IPS-15b (cell line): ENCODE data around the gene ZBED4.

Experiments used
- H3K27me3 ChIP-seq: one replicate; pipeline ENCODE4 v1.6.1; 2013; ENCODE audit warnings: low read length; ENCODE audit not compliant: control insufficient read depth, insufficient read depth
- H3K36me3 ChIP-seq: one replicate; pipeline ENCODE4 v1.6.1; 2013; ENCODE audit warnings: low read length; ENCODE audit not compliant: control insufficient read depth, insufficient read depth
- H3K4me1 ChIP-seq: one replicate; pipeline ENCODE4 v1.6.1; 2013; ENCODE audit warnings: mild to moderate bottlenecking, low read length; ENCODE audit not compliant: control insufficient read depth, insufficient read depth
- H3K4me3 ChIP-seq: one replicate; pipeline ENCODE4 v1.5.1; 2013; ENCODE audit warnings: low read depth, low read length
- H3K9ac ChIP-seq: one replicate; pipeline ENCODE4 v1.6.1; 2013; ENCODE audit warnings: low read depth, mild to moderate bottlenecking, low read length
- H3K9me3 ChIP-seq: one replicate; pipeline ENCODE4 v1.6.1; 2013; ENCODE audit warnings: mild to moderate bottlenecking, low read length; ENCODE audit not compliant: control insufficient read depth, insufficient read depth

ZBED4 gene

DNA sequence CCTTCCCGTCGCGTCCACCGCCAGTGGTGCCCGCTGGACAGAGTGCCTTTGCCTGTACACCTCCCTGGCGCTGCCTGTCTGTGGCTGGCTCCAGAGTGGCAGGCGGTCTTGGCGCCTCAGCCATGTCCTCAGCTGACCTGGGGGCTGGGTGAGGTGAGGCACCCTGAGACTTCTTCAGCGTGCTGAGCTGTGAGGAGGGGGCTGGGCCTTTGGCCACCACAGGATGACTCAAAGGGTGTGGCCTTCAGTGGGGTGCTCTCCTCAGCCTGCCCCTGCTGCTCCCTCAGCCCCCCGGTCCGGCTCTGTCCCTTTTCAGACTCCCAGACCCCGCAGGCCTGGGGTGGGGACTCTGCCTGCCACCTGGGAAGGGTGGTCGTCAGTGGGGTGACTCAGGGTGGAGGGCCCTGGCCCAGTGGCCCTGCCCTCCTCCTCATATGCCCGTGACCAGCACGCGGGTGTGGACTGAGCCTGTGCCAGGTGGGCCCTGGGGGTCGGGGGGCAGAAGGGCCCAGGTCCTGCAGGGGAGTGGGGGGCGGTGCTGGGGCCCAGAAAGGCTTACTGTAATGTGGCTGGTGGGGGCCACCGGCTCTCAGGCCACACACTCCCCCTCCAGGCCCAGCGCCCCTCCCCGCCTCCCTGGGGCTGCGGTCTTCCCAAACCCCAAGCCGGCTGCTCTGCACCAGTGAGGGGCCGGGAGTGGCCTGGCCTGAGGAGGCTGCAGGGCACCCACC lies 80.7 kb downstream of the ZBED4 start:
- H3K9ac ChIP-seq, result peak overlapping the region; percentile 70
- H3K4me1 ChIP-seq, result peaks cover 4% of the 10 kb centered on the region
- no peaks in the 10 kb centered on the region for H3K36me3 ChIP-seq
- peak overlapping the region; percentile 32 for H3K4me3 ChIP-seq
- peaks cover 12% of the 10 kb centered on the region for H3K27me3 ChIP-seq
- H3K9me3 ChIP-seq, result no peaks in the 10 kb centered on the region

GRCh38 chr22:49934891-49935557 lies 81.4 kb downstream of the ZBED4 start:
- Histone ChIP-seq H3K9ac (peak overlapping the region; percentile 70), H3K4me3 (peak overlapping the region; percentile 32), H3K4me1 (peaks cover 2% of the 10 kb centered on the region), H3K27me3 (peaks cover 8% of the 10 kb centered on the region), H3K36me3 (no peaks in the 10 kb centered on the region), H3K9me3 (no peaks in the 10 kb centered on the region)

DNA sequence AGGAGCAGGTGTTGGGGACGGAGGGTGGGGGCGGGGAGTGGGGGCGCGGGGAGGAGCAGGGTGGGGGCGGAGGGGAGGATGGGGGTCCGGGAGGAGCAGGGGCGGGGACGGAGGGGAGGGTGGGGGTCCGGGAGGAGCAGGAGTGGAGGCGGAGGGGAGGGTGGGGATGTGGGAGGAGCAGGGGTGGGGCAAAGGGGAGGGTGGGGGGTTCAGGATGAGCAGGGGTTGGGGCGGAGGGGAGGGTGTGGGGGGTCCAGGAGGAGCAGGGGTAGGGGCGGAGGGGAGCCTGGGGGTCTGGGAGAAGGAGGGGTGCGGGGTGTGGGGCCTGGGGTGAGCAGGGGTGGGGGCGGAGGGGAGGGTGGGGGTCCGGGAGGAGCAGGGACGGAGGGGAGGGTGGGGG lies 81.9 kb downstream of the ZBED4 start:
- Histone ChIP-seq H3K9me3 (no peaks in the 10 kb centered on the region), H3K9ac (no peak overlapping the region), H3K4me3 (no peak overlapping the region), H3K36me3 (no peaks in the 10 kb centered on the region), H3K4me1 (peaks cover 2% of the 10 kb centered on the region), H3K27me3 (peaks cover 2% of the 10 kb centered on the region)

DNA sequence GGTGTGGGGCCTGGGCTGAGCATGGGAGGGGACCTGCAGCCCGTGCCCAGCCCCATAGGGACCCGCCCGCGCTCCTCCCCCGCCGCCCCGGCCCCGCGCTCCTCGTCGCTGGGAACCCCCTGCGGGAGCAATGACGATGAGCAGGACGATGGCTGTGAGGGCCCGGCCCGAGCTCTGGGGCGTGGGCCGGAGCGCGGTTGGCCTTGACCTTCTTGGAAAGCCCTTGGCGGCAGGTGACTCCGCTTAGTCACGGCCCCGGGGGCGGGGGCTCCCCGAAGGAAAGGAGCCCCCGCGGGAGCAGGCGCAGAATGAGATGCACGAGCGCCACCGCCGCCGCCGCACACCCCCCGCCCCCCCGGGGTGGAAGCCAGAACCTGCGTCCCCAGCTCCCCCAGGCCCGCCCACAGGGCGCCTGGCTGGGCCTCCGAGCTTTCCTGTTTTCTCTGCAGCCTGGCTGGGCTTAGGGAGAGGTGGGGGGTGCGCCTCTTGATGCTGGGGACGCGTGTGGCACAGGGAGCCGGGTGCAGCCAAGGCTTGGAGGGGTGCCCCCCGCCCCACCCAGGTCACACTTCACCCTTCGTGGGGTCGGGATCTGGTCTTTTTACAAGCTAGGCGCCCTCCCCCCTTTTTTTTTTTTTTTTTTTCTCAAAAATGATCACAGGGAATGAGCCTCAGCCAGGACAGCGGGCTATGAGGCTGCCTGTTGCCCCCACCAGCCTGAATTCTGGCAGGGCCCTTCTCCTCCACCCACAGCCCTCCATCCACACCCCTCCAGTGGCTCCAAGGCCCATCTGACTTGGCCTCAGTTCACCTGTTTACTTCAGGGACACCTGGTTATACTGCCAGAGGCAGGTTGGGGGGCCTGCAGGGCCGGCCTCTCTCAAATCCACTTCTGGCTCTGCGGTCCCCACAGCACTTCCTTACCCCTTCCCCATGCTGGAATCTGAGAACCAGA lies 82.7 kb downstream of the ZBED4 start:
- Histone ChIP-seq H3K36me3 (no peaks in the 10 kb centered on the region), H3K27me3 (no peaks in the 10 kb centered on the region), H3K4me3 (peak overlapping the region; percentile 13), H3K4me1 (peaks cover 2% of the 10 kb centered on the region), H3K9ac (peak overlapping the region; percentile 24), H3K9me3 (no peaks in the 10 kb centered on the region)

DNA sequence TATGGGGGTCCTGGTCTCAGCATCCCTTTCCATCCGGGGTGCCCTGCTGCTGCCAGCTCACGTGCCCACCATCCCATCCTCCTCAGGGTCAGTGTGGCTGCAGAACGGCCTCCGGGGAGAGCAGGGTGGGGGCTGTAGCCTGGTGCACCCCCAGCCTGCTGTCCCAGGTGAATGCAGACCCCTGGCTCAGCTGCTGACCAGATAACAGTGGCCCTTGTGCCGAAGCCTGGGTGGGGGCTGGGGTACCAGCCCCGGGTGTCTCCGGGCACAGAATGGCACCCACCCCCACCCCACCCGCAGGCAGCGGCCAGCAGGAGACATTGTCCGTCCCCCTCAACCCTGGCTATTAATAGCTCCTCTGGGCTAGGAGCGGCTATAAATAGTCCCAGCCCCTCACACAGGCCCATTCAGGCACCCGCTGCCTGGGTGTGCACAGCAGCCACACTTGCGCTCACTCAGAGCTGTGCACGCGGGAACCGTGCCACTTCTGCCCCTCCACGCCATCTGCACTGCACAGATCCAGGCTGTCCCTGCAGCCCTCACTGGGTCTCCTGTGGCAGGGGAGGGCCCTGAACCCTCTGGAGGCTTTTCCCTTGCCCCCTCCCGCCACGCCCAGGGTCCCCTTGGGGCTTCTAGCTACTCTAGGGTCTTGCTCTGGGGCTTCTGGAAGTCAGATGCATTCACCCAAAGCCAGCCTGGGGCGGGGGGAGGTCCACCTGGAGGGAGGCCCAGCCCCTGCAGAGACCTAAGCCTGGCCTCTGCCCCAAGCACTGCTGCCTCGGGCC lies 83.5 kb downstream of the ZBED4 start:
- Histone ChIP-seq H3K36me3 (no peaks in the 10 kb centered on the region), H3K9me3 (no peaks in the 10 kb centered on the region), H3K9ac (peak overlapping the region; percentile 24), H3K4me3 (no peak overlapping the region), H3K27me3 (no peaks in the 10 kb centered on the region), H3K4me1 (peaks cover 2% of the 10 kb centered on the region)

DNA sequence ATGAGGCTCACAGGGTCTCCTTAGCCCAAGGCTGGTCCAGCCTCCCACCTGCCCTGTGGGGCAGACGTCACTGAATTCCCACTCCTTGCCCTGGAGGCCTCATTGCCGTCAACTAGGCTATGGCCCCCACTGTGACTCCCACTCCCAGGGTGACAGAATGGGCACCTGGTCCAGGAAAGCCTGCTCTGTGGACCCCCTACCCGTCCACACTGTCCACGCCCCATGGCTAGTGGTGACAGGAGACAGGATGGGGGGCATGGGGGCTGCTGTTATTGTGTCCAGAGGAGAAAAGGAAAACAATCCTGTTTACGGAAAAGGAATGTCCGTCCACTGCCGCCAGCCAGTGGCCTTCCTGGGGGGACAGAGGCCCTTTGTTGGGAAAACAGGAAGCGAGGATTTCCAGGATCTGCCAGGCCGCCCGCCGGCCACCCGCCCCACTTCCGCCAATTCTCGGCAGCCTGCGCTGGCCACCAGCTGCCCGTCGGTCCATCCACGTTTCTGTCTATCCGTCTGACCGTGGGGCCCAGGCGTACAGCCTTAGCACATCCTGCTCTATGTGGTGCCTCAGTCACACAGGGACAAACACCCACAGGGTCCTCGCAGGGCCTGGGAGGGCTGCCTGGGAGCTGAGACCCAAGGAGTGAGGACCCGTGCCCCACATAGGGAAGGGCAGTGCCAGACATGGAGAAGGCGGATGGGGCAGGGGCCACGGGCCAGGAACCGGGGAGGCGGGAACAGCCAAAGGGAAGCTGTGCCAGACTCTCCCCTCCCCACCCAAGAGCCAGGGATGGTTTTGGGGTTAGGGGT lies 84.3 kb downstream of the ZBED4 start:
- Histone ChIP-seq H3K9me3 (no peaks in the 10 kb centered on the region), H3K4me3 (no peak overlapping the region), H3K9ac (no peak overlapping the region), H3K4me1 (peaks cover 2% of the 10 kb centered on the region), H3K36me3 (no peaks in the 10 kb centered on the region), H3K27me3 (no peaks in the 10 kb centered on the region)

- H3K4me1 ChIP-seq, result peaks cover 2% of the 10 kb centered on the region
- H3K36me3 ChIP-seq, result no peaks in the 10 kb centered on the region
- H3K27me3 ChIP-seq, result no peaks in the 10 kb centered on the region
- no peak overlapping the region for H3K4me3 ChIP-seq
- H3K9ac ChIP-seq, result no peak overlapping the region
- H3K9me3 ChIP-seq, result no peaks in the 10 kb centered on the region
Measured at GRCh38 chr22:49938565-49939136, 85.0 kb downstream of the ZBED4 start.
